Amygdala (tissue), 56 donors: ENCODE results near the gene RAB9A.

Experiments
- DNase-seq, 56 donors: peaks; one replicate each; lab custom pipeline; 2025; lab: John Stamatoyannopoulos, UW

The RAB9A gene

DNA sequence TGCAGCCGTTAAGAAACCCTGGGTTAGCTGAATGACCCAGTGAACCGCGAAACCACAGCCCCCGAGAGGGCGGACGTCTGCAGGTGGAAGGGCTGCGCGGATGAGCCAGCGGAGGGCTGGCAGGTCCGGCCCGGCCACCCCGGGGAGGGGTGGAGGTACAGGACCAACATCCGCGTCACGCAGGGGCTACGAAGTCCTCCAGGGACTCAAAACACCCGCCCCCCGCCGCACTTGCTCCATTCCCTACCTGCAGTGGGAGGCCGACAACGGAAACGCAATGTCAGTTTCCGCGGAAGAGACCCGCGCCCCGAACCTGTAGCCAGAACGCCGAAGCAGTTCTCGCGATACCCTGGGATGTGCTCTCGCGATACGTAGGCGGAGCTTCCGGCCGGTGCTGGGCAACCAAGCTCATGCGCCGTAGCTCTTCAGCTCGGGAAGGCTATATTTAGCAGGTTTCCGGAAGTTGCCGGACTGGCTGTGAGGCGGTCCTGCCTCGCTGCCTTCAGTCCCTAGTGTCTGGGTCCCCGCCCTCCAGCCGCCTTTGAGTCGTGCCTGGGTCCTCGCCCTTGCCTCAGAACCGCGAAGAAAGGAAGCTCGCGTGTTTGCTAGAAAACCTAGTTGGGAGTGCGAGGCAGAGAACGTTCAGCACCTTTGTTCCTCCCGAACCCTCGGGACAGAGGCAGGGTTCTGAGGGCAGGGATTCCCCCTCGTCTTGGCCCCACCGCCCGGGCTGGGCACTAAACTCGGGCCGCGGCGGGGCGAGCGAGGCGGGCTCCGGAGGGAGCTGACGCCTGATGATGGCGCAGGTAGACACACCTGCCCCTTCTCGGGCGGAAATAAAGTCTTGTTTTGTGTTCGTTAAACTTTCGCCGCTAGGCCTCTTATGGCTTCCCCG, 45.6 kb downstream of the RAB9A start, which contains the start of the genes OFD1 and TRAPPC2:
TSS of gene OFD1 (plus strand) at position 471 of the 895 bp plus-strand sequence. CDS start at position 795, 324 bp downstream.
TSS of gene TRAPPC2 (minus strand) at position 343 of the 895 bp plus-strand sequence. CDS start 14,657 bp downstream, outside the sequence.
- DNase-seq, result peak in 55 of 56 donors; percentile 29 to 92 (median 77)

DNA sequence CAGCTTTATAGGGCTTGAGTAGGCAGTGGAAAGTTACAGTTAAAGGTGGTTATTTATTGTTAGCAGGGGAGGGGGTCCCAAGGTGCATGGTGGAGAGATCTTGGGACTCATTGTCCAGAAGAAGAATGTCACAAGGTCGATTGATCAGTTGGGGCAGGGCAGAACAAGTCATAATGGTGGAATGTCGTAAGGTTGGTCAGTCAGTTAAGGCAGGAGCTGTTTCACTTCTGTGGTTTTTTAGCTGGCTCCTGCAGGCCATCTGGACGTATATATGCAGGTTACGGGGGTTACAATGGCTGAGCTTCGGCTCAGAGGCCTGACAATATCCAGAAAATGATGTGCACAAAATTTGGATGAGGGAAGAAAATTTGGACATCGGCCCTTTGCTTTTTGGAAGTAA, 52.8 kb downstream of the RAB9A start:
- no peak for DNase-seq

DNA sequence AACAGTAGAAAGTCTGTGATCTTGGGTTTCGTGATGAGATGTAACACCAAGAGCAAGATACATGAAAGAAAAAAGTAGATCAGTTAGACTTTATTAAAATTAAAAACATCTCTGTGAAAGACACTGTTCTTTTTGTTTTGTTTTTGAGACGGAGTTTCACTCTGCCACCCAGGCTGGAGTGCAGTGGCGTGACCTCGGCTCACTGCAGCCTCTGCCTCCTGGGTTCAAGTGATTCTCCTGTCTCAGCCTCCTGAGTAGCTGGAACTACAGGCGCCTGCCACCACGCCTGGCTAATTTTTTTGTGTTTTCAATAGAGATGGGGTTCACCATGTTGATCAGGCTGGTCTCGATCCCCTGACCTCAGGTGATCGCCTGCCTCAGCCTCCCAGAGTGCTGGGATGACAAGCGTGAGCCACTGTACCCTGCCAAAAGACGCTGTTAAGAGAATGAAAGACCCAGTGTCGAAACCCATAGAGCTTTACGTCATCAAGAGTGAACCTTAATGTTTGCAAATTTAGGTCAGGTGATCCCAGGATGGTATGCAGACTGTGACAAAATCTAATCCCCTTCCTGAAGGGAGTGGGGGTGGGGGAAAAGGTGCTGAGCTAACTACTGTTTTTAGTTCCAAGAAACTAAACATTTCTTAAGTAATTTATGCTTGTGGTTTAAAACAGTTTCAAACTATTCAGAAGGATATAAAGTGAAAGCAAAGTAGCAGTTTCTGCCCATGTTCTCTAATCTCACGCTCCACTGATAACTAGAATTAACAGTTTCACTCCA, 53.7 kb downstream of the RAB9A start:
- no peak for DNase-seq

DNA sequence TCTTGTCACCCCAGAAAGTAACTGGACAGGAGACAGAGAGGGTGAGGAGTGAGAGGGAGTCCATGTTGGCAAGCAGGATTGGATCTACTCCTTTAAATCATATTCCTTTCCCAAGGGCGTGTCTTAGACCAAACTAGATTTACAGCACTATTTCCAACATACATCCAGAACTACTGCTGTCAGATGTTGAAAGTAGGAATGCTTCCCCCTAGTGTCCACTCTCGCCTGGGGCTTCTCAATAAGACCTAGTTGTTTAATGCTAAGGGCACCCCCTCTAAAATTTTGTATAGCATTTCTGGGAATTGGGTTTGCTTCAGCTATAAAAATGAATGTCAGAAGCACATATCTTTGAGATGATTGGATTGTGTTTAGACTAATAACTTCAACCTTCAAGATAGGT, 58.9 kb downstream of the RAB9A start:
- peak in 13 of 56 donors; percentile 0 to 67 (median 12) for DNase-seq

DNA sequence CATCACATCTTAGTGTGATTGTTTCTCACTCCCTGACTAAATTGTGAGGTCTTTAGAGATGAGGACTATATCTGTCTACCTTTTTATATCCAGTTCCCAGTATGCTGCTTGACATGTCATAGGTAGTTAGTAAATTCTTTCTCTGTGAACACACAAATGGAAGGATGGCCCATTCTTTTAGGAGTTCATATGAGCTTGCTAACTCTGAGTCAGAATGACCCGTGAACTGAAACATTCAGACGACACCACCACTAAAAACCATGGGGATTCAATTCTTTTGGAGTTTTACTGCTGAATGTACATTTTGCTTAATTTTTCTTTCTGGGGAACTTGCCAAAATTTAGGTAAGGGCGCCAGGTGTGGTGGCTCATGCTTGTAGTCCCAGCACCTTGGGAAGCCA, 59.6 kb downstream of the RAB9A start:
- no peak for DNase-seq

DNA sequence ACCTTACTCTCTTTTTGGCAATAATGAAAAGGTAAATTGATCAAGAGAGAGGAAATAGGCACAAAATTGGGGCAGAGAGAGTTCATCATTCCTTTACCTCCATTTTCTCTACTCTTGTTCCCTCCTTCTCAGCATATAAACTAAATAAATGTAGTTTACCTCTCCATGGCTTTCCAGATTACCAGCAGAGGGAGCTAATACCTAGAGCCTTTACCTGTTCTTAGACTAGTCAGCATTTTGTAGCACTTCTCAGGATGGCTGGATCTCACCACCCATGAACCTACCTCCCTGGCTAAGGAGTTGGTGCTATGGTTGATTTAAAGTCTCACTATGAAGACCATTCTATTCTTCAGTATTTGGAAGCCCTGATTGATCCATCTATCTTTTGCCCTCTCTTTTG, 61.3 kb downstream of the RAB9A start:
- DNase-seq, result no peak

DNA sequence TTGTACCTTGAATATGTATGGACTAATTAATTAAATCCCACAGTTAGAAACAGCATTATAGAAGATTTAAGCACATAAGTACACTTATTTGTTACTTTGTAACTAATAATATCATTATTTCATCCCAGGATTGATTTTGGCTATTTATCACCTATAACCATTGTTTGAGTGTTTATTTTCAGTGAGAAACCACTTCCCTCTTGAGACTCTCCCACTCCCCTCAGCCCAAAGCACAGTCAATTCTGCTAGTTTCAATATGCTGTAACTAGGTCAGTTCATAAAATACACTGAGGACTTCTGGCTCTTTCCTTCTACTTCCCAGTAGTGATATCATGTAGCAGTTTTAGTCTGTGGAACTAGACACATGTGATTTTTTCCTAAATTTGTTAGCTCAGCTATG, 61.9 kb downstream of the RAB9A start:
- DNase-seq, result no peak

DNA sequence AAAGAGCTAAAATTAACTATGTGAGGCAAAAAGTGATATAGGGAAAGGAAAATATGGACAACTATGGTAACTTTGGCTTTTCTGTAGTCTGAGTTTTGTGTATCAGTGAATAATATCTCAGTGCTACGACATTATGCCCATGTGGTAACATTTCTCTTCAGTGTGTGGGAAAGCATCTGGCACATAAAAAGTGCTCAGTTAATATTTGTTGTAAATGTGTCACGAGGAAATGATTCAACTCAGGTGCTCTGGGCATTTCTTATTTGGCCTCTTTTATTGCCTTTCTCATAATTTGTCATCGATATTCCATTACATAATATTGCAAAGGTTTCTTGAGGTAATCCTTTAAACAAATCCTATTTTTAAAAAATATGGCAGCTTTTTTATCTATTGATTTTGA, 63.2 kb downstream of the RAB9A start:
- no peak for DNase-seq

DNA sequence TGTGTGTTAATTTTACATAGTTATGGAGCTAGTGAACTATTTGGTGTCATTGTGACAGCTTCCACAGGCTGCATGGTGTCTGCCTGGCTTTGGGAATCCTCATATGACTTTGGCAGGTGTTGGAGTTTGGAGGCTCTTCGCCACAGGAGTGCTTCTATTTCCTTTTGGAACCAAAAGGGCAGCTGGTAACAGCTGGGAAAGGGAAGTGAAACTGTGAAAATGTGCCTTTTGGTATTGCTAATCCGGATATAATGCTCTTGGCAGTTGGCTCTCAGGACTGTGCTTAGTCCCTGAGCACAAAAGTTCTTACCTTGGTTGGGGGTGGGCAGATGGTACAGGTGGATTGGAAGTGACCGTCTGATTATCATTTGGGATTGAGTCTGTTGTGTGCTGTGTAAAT, 63.7 kb downstream of the RAB9A start:
- DNase-seq, result no peak

DNA sequence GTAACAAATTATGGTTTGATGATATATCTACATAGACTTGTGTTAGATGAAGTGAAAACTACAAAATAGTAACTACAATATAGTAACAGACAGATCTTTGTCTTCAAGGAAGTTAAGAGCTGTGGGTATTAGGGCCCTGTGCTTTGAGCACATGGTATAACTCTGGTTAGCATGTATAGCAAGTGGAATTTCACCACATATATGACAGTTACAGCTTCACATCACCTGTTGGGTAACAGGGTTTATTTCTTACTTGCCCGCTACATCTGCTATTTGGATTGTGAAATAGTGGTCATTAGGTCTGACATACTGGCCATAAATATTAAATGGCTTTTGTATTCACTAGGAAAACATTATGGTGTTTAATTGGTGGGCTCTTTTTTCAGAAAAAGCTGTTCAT, 65.8 kb downstream of the RAB9A start:
- DNase-seq, result no peak

DNA sequence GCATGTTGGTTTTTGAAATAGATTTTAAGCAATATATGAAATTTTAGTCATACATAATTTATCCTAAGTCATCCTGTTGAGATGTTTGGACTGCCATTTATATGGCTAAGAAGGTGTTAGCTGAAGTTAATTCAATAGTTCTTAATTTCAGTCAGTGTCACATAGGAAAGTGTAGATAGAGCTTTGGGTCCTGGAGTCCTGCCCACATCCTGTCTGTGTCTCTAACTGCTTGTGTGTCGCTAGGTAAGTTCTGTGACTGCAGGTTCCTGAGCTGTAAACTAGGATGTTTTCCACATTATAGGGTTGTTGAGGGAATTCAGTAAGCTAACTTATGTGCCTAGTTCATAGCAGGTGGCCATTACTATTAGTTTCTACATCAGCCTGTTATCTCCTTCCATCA, 66.3 kb downstream of the RAB9A start:
- DNase-seq, result no peak

DNA sequence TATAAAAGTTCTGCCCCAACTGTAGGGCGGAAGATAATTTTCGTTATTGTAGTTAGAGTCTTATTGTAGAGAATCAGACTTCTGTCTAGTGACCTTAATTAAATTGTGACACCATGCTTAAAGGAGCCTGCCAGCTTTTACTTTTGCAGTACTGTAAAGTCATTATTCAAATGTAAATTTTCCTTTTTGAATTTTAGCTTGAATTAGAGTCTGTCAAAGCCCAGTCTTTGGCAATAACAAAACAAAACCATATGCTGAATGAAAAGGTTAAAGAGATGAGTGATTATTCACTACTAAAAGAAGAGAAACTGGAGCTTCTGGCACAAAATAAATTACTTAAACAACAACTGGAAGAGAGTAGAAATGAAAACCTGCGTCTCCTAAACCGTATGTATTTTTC, 67.5 kb downstream of the RAB9A start:
- DNase-seq, result no peak

DNA sequence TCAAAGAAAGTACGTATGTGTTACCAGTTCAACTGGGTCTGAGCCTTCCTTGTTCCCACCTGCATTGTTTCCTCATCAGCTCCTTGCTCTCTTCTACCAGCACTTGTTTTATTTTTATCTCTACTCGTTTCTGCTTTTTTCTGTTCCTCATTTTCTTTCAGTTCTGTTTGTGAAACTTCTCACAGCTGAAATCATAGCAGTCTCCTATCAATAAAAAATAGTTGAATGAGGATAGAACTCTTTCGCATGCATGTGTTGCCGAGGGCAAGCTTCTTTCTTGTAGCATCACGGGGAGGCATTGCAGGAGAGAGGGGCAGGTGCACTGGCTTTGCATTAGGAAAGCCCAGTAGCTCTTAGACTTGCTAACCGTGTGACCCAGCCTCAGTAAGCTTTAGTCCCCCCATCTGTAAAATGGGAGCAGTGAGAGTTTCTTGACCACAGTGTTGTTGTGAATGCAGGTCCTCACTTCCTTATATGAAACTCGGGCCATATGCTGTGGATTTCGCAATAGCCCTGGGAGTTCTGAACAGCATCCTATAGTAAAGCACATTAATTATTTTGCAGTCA, 70.3 kb downstream of the RAB9A start:
- DNase-seq, result no peak
